Measurements from ENCODE around the gene APLN.

APLN gene

DNA sequence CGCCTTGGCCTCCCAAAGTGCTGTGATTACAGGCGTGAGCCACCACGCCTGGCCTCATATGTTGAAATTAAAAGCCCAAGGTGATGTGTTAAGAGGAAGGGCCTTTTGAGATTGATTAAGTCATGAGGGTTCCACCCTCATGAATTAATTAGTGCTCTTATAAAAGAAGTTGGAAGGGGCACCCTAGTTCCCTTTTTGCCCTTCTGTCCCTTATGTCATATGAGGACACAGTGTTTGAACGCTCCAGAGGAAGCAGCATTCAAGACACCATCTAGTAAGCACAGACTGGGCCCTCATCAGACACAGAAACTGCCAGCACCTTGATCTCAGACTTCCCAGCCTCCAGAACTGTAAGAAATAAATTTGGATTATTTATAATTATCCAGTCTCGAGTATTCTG, 5.1 kb upstream of the APLN start:
- DNase-seq: no peak

DNA sequence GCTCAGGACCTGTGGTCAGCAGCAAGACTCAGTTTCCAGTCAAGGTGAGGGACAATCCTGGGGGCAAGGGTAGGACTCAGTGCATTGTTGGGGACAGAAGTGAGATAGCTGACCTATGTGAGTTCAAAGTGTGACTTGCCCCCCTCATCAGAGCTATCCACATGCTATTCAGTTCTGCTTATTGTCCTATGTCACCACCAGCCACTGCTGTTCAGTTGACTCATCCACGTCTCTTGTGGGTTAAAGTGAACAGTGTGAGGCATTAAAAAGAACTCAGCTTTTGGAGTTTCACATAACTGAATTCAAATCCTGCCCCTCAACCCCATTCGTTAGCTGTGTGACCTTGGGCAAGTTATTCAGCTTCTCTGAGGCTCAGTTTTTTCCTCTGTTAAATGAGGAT, 4.4 kb upstream of the APLN start:
- no peak for DNase-seq

DNA sequence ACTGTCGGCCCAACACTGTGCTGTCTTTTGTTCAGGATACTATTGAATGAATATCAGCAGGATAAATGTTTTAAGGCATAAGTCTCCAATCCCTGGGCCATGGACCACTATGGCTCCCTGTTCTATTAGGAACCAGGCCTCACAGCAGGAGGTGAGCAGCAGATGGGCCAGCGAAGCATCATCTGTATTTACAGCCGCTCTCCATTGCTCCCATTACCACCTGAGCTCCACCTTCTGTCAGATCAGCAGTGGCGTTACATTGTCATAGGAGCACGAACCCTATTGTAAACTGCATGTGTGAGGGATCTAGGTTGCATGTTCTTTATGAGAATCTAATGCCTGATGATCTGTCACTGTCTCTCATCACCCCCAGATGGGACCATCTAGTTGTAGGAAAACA, 3.7 kb upstream of the APLN start:
- no peak for DNase-seq

DNA sequence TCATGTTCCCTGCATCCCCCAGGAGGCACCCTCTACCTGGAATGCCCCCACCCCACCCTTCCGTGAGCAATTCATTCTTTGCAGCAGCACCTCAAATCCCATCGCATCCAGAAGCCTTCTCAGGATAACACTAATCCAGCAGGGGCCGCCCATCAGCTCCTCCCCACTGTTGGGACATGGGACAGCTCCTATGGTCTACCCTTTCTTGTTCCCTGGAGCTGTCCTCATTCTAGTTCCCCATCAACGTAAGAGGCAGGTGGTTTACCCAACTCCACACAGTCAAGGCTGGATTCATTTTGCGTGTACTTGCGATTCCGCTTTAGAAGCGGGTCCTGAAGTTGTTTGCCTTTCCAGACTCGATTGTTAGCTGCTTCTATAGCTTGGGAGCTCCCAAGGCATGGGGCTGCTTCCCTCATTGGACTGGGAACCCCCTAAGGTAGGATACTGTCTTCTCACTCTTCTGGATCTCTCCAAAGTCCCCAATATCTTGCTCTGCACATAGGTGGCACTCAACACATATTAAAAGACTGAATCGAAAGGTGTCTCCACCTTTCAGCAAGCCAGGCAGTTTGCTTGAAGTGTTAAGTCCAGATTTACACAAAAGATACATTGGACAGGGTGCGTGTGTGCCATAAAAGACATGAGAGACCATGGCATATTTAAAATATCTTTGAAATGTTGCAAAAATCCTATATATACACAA, 942 bp upstream of the APLN start:
- no peak for DNase-seq

DNA sequence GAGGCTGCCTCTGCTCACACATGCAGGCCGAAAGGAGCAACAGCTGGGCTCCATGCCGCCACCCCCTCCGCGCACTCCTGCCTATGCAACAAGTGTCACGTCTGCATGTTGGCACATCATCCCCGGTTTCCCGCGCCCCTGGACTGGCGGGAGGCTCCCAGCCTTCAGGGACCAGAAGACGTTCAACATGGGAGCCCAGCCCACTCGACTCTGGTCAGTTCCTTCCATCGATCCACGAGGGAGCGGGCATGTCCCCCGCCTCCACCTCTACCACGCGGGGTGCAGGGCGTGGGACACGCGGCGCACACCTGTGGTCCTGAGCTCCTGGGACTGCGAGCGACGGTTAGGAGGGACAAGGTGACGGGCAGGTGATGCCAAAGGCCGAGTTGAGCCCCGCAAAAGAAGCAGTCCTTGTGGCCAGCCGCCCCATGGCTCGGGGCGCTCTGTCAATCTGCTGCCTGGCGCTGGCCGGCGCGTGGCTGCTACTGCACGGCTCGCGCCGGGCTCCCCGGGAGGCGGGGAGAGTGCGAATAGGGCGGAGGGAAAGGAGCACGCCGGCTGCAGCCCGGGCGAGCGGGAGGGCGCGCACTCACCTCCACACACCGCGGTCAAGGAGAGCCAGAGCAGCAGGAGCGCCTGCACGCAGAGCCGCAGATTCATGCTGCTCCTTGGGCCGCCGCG, 645 bp downstream of the APLN start:
- no peak for DNase-seq

DNA sequence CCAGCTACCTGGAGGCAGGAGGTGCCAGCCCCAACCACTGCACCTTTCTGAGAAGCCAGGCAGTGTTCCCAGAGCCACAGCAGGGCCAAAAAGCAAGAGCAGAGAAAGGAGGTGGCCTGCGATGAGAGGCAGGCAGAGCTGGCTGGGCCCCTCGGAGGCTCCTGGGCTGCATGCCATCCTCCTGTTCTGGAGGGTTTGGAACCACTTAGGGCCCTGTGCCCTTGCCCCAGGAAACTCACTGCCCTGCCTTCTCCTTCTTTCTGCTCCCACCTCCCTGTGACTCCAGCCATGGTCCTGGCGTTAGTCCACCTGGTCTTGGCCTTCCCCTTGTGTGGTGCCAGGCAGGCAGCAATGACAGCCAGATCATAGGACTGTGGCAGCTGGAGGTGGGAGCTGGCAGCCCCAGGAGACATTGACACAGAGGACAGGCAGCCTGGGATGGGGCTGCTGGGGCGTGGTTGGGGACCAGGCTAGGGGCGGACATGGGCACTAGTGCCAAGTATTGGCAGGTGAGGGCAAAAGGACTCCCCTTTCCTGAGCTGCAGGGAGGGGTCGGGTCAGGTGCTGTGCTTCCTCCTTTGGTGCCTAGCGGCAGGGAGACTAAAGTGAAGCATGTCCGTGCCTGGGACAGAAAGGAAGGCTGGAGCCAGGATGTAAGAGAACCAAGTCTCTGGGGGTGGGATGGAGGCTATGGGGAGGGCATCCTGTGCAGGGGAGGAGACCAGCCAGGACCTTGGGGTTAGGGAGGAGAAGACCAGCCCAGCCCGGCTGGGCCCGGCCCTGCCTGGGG, 1.4 kb downstream of the APLN start:
- no peak for DNase-seq

DNA sequence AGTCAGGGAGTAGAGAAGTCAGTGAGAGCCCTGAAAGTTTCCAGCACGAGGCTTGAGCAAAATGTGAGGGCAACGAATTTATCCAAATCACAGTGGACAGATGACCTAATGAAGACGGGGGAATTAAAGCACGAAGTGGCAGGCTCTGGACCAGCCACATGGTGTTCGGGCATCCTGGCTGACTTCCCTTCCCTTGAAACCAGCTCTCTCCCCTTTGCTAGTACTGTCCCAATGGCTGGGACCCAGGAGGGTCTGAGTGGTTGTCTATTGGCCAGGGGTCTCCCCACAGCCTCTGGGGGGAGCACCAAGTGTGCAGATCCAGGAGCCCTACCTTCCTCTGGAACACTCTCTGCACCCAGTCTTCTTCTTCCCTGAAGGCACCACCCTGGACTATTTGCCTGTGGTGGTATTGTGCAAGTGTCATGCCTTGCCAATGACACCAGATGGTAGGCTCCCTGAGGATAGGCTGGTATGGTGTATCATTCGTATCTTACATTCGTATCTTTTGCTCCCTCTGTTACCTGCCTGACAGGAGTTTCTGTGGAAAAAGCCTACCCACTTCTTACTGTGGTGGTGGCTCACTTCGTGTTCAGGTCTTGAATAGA, 2.1 kb downstream of the APLN start:
- DNase-seq: no peak

DNA sequence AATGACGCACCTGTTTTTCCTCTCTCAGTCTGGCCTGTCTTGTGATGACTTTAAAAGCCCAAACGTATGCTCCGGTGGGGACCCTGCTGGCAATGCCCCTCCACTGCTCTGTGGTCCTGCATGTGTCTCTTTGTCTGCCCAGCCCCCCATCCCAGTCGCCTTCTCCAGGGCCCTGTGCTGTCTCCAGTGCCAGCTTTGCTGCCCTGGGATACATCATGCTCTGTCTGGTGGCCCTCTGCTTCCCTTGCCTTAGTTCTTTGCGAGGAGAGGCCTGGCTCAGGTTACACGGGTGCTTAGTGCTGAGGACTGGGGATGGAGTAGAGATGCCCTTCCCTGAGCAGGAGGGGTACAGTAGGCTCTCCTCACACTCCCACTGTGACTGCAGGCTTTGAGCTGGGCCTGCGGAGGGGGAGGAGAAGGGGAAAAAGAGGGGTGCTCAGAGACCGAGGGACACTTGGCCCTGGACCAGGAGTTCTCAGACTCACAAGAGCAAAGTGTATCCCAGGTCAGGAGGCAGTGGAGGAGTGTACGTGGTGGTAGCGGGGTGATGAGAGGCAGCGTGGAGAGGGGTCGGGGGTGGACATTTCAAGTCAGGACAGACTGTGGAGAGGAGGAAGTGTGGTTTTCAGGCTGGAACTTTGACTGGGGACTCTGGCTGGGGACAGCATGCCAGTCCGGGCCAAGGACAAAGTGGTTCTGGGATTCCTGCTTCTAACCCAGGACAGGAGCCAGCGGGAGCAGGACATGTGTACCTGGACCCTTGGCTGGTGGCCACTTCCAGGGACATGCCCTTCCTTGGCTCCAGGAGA, 2.8 kb downstream of the APLN start:
- DNase-seq: no peak

DNA sequence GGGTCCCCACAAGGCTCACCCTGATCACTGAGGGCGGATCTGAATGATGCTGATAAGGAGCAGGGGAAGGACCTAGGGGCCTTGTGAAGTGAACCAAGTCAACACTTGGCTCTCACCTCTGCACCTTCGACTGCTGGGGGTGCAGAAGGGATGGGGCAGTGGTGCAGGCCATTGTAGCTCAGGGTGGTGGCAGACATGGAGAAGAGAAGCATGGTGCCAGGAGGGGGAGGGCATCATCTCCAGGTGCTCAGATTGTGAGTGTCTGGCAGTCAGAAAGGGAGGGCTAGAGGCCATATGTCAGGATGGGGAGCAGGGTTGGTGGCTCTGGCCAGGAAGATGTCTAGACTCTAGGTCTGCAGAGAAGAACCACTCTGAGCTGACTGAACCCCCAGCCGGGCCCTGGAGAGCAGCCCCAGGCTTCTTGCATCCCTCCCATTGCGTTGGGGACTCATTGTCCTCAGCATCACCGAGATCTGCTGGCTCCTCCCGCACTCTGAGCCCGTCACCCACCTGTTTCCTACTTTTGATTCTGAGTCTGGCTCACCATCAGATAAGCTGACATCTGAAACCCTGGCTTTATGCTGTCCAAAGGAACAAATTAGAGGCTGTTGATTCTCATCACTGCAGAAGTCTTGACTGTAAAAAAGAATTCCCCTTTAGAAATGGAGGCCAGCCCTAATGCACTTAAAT, 3.8 kb downstream of the APLN start:
- no peak for DNase-seq

DNA sequence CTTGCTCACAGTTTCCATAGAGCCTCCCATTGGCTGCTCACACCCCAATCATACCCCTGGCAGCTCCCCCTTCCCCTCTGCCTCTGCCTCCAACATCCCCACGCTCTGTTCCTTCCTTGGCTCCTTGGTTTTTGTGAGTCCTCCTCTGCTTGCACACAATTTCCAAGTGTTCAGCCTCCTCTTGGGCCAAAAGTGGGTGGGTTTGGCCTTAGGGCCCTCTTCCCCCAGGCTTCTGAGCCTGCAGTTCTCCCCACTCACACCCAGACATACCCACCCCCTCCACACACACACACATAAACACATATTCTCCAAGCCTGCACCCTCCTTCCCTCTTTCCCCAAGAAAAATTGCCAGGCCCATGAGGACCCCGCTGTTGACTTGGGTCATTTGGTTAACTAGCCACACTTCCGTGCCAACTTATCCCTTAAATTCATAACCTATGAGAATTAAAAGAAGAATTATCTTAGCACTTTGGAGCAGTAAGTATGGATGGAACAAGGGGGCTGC, 4.5 kb downstream of the APLN start:
- no peak for DNase-seq

DNA sequence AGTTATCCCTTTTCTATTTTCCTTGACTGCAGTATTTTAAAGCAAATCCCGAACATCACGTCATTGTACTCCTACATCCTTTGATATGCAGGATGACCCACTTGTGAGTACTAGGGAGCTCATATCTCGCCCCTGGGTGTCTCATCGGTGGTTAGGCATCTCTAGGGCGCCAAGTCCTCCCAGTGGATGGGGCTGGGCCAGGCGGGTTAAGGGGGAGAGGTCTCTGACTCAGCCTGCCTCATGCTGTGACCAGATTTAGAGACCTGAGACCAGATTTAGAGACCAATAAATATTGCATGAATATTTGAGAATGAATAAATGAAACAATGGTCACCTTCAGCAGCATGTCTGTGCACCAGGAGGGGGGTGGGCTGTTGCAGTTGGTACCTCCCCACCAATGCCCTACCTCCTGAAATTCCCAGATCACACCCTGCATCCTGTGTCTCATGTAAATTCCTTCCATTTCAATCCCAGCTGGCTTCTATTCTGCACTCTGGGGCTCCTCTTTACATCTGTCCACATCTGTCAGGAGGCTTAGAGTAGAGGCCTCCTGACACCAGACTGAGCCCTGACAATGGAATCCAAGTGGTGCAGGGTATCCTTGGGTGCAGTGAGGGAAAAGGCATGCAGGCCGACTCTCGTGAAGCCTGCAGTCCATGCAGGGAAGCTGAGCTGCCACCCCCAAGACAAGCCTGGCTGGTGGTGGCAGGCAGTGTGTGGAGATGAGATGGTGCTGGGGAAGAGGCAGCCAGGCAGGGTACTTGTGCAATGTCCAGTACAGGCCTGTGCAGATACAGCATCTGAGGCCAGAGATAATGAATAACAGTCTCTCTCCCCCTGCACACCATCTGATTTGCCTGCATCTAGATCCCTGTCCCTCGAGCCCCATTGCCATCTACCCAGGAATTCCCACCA, 5.2 kb downstream of the APLN start:
- DNase-seq: no peak

DNA sequence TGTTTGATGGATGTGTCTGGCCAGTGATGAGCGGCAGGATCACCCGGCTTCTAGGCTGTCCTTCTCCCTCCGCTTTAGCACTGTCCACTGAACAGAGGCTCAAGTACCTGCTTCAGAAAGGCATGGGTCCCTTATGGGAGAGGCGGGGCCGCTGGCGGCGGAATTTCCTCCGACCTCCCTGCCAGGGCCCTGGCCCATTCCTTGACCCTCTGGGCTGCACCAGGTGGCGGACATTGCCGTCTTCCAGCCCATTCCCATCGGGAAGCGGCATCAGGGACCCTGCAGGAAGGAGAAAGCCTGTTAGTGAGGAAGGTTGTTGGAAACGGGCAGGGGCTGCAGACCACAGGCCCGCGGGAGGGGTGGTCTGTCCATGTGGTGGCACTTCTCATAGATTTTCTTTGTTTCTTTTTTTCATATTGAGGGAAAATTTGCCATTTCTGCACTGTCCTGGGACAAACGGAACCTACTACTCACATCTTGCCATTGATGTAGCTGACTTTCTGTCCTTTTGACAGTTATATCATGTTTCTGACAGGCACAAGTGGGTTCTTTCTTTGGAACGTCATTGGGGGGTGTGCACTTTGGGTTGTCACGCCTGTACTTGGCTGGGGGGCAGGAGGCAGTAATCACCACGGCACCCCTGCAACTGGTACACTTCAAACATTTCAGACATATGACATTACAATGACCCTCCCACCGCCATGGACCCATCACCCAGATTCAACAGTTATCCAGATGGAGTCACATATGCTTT, 6.1 kb downstream of the APLN start:
- no peak for DNase-seq

DNA sequence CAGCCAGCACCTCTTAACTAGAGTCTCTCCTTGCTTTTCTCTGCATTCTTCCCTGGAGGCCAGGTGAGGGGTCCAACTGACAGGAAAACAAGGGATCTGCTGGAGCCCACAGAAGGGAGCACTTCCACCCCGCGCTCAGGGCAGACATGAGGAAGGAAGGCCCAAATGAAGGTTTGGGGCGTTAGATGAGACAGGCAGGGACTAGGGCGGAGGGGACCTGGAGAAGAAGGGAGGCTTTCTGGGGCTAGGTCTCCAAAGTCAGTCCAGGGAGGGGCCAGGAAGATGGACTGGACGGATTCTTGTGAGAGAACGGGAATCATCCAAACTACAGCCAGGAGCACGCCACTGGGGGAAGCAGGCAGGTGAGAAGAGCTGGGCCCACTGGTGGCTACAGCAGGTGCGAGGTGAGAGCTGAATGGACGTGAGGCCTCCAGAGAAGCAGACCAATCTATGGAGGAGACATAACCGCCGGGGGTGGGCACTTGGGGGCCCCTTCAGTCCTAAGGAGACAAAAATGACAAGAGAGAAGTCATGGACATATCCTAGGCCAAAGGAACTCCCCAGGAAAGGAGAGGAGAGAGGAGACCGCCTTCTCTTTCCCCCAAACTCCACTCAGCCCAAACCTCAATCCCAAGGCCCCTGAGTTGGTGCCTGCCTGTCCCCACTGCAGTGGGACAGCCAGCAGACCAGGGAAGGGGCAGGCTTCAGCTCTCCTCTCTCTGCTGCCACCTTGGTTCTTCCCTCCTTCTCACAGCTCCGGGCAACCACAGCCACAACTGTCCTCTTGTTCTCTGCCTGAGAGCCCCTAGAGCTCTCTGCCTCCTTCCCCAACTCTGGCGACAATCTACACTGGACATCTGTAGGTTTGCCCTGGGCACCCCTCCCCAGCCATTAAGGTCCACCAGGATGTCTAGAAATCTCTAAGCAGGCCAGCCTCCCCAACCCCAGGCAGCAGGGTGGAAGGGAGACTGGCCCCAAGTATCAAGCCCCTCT, 7.0 kb downstream of the APLN start:
- no peak for DNase-seq

DNA sequence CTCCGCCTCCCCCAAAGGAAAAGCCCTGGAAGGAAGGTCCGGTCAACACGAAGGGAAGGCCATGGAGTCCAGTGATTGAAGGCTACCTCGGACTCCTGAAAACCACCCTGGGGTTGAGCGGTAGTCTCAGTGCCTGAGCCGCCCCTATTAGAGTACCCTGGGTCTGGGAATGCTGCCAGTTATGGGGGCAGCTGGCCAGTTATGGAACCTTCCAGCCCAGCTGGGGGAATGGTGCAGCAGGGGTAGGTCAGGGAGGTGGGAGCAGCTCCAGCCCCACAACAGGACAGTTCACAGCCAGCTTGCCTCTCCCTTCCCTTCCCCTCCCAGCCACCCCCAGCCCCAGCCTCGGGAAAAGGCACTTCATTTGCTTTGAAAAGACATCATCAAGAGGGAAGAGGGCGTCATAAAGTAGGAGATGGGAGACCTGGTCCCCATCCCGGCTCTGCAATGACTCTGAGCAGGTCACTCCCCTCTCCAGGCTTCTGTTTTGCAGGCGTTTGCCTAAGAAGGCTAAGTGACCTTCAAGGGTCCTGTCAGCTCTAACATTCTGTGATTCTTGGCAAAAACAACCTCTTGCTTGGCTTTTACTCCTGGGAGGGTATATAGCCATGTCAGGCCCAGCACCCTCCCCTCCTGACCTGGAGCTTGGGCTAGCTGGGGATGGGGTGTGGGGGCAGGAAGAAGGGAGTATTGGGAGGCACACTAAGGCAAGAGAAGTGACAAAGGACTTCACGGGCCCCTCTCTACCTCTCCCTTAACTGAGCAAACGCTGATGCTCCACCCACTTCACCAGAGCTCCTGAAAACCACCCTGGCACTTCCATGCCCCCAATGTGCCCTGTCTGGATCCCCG, 8.0 kb downstream of the APLN start:
- no peak for DNase-seq

DNA sequence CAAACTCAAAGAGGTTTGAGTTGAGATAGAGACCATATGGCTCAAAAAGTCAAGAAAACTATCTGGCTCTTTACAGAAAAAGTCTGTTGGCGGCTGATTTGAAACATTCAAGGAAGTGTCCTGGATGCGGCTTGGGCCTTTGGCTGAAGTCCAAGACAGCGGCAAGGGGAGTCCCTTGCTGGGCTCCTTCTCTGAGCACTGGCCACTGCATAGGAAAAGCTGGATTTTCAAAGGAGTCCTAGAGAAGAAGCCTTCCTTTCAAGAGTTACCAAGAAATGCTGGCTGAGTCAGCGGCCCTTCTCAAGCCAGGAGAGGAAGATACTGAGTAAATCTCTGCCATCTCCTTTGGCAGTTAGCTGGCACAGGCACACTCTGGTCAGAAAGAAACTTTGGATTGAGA, 12.1 kb downstream of the APLN start:
- no peak for DNase-seq

DNA sequence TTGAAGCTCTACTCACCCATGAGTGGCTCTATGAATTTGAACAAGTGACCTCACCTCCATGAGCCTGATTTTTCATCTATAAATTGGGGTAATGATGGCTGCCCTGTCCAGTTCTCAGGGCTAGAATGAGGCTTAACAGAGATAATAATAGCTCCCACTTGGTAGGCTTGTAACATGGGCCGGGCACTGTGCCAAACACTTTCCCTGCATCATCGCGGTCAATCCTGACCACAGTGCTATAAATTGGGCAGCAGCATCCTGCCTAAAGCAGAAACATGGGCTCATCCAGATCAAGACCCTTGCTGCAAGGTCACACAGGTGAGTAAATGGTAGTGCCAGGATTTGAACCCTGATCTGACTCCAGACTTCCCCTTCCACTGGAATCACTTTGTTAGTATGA, 12.8 kb downstream of the APLN start:
- DNase-seq: no peak

DNA sequence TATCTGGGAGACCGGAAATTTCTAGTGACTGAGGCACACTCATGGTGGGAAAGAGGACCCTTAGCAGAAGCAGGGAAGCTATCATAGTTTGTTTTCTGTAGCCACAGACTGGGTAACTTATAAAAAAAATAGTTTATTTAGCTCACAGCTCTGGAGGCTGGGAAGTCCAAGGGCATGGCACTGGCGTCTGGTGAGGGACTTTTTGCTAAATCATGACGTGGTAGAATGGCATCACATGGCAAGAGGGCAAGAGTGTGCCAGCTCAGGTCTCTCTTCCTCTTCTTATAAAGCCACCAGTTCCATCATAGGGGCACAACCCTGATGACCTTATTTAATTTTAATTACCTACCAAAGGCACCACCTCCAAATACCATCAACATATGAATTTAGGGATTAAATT, 13.3 kb downstream of the APLN start:
- DNase-seq: no peak

DNA sequence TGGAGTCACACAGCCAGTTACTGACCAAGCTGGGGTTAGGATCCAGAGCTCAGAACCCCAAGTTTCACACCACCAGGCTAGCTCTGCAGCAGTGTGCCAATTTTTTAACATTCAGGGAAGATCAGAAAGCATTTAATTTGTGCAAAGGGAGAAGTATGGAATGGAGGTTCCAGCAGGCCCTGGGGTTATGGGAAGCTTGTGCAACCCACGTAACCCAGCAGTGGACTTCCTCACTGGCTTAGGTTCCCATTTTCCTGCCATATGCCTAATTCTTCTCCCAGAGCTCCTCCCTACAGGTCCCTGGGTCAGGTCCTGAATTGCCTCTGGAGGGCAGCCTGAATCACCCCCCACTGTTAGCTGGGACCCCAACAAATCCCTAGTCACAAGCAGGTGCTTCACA, 14.0 kb downstream of the APLN start:
- DNase-seq: no peak

Data from NCI-H2081 treated with DMSO at 0.1 percent for 48 hours (cell line).